K562 (cell line): Measurements from ENCODE around the gene CPED1. TPM values are rescaled to one million over a fixed set of nuclear protein-coding genes. Genes with fewer than 3 reads are reported as not detected.

Experiments used
- ARNT ChIP-seq, 2 experiments: fragments of 450-650 bp; IDR thresholded peaks; 2 replicates each; pipeline ENCODE4 v1.6.1; 2016; ENCODE audit warnings: mild to moderate bottlenecking in 1 of 2
- ASH1L ChIP-seq: fragments of 450-650 bp; IDR thresholded peaks from 2 replicates; pipeline ENCODE4 v1.6.1; 2018; ENCODE audit warnings: borderline replicate concordance, mild to moderate bottlenecking, low read depth; ENCODE audit not compliant: partially characterized antibody
- ATF1 ChIP-seq, 2 experiments: fragments of 450-650 bp in 1 of 2; IDR thresholded peaks; 2 replicates each; pipeline ENCODE4 v1.6.1; 2016; ENCODE audit warnings: missing compliant biosample characterization in 1 of 2, missing genetic modification characterization in 1 of 2
- E2F6 ChIP-seq, 2 experiments: IDR thresholded peaks; 2 replicates each; pipeline ENCODE4 v1.6.1; 2011; ENCODE audit warnings: borderline replicate concordance in 1 of 2, control low read depth in 1 of 2, low read depth in 1 of 2, low read length in 1 of 2, mild to moderate bottlenecking in 1 of 2, mixed read lengths in 1 of 2, moderate library complexity in 1 of 2; ENCODE audit not compliant: insufficient read depth in 1 of 2, insufficient read length in 1 of 2, poor library complexity in 1 of 2, severe bottlenecking in 1 of 2; ENCODE audit errors: extremely low read depth in 1 of 2
- EGR1 ChIP-seq: fragments of 450-650 bp; conservative IDR thresholded peaks from 2 replicates; pipeline ENCODE4 v1.6.1; 2017; ENCODE audit warnings: mild to moderate bottlenecking
- EWSR1 ChIP-seq: fragments of 450-650 bp; IDR thresholded peaks from 2 replicates; pipeline ENCODE4 v1.6.1; 2018; ENCODE audit warnings: borderline replicate concordance, mild to moderate bottlenecking, low read depth, moderate library complexity; ENCODE audit not compliant: partially characterized antibody
- GATA2 ChIP-seq: sonication (generic); formaldehyde crosslinking; IDR thresholded peaks from 2 replicates; pipeline ENCODE4 v1.4.0; 2020; ENCODE audit warnings: mild to moderate bottlenecking, missing genetic modification reagents
- NBN ChIP-seq: fragments of 450-650 bp; IDR thresholded peaks from 2 replicates; pipeline ENCODE4 v1.6.1; 2016; ENCODE audit warnings: low read depth, mild to moderate bottlenecking
- POLR3G ChIP-seq: IDR thresholded peaks from 2 replicates; pipeline ENCODE4 v1.6.1; 2011; ENCODE audit not compliant: insufficient read length, insufficient replicate concordance; ENCODE audit errors: extremely low read depth
- PRPF4 ChIP-seq: fragments of 200-400 bp; formaldehyde crosslinking; IDR thresholded peaks from one replicate; pipeline ENCODE4 v1.6.1; 2017; ENCODE audit warnings: low read length, low read depth, mild to moderate bottlenecking; ENCODE audit not compliant: insufficient read depth, poor library complexity, severe bottlenecking
- PTRF ChIP-seq: fragments of 450-650 bp; IDR thresholded peaks from 2 replicates; pipeline ENCODE4 v1.6.1; 2016; ENCODE audit warnings: mild to moderate bottlenecking, missing genetic modification characterization, missing compliant biosample characterization
- RAD51 ChIP-seq: fragments of 450-650 bp; IDR thresholded peaks from 2 replicates; pipeline ENCODE4 v1.7.1; 2016; ENCODE audit warnings: low read depth, mild to moderate bottlenecking, borderline replicate concordance
- RBM22 ChIP-seq: fragments of 200-400 bp; formaldehyde crosslinking; IDR thresholded peaks from 2 replicates; pipeline ENCODE4 v1.6.1; 2018; ENCODE audit warnings: low read length, low read depth; ENCODE audit not compliant: poor library complexity, severe bottlenecking
- SMARCA4 ChIP-seq: fragments of 450-650 bp; IDR thresholded peaks from 2 replicates; pipeline ENCODE4 v1.6.1; 2016
- SRSF7 ChIP-seq: fragments of 200-400 bp; formaldehyde crosslinking; optimal IDR thresholded peaks from 2 replicates; pipeline ENCODE3; 2017; ENCODE audit warnings: mild to moderate bottlenecking, low read depth, low read length
- SUPT5H ChIP-seq: fragments of 450-650 bp; IDR thresholded peaks from 2 replicates; pipeline ENCODE4 v1.6.1; 2016
- TAF9B ChIP-seq: fragments of 450-650 bp; IDR thresholded peaks from 2 replicates; pipeline ENCODE4 v1.6.1; 2018; ENCODE audit warnings: mild to moderate bottlenecking; ENCODE audit not compliant: partially characterized antibody
- TRIM28 ChIP-seq: fragments of 450-650 bp; IDR thresholded peaks from 2 replicates; pipeline ENCODE4 v1.6.1; 2017
- TSC22D4 ChIP-seq: fragments of 450-650 bp; IDR thresholded peaks from 2 replicates; pipeline ENCODE4 v1.6.1; 2016; ENCODE audit warnings: missing genetic modification characterization, missing biosample characterization, control low read depth
- ZC3H4 ChIP-seq: sonication (generic); formaldehyde crosslinking; IDR thresholded peaks from 2 replicates; pipeline ENCODE4 v1.9.0; 2021; ENCODE audit warnings: missing genetic modification reagents, borderline replicate concordance
- ZNF184 ChIP-seq: sonication (generic); formaldehyde crosslinking; IDR thresholded peaks from 2 replicates; pipeline ENCODE4 v1.5.0; 2020; ENCODE audit warnings: missing genetic modification reagents
- ZNF212 ChIP-seq: fragments of 450-650 bp; formaldehyde crosslinking; IDR thresholded peaks from 2 replicates; pipeline ENCODE4 v1.4.0; 2020; ENCODE audit warnings: mild to moderate bottlenecking
- ZNF311 ChIP-seq: fragments of 250-450 bp; sonication (Bioruptor Pico); IDR thresholded peaks from 2 replicates; pipeline ENCODE4 v1.4.0; 2020; ENCODE audit warnings: mild to moderate bottlenecking, moderate library complexity
- ZNF436 ChIP-seq: fragments of 250-450, 450-650 bp; sonication (Bioruptor Pico); formaldehyde crosslinking; IDR thresholded peaks from 2 replicates; pipeline ENCODE4 v1.7.0; 2020; ENCODE audit warnings: mild to moderate bottlenecking
- polyA plus RNA-seq, 8 experiments: library from polyadenylated mRNA; depleted of rRNA in 4 of 8; stranded (reverse) in 5 of 8; unstranded in 3 of 8; fragments of >200 nt; fragmentation: Nextera tagmentation in 2 of 8; fragmentation: Illumina TruSeq in 1 of 8; extraction: Ambion mirVana in 2 of 8; extraction: Trizol in 1 of 8; gene quantifications; 2 replicates each; pipeline versions ENCODE4 v1.2.1 to v1.2.3, GENCODE V29; 2011 to 2014; ENCODE audit warnings: inconsistent platforms in 1 of 8, missing spikeins in 1 of 8
- total RNA-seq, 7 experiments: library from RNA; depleted of rRNA in 6 of 7; stranded (reverse); fragments of >200 nt in 6 of 7; fragmentation: Illumina TruSeq in 2 of 7; extraction: Trizol in 2 of 7; gene quantifications; 2 replicates each; pipeline versions ENCODE4 v1.2.1 to v1.2.3, GENCODE V29; 2011 to 2021; ENCODE audit warnings: low replicate concordance in 1 of 7

Gene CPED1
- total and polyA plus RNA-seq, 9 of the 15 experiments (the other 6 are each of a cell fraction or from before 2014, with no cell fraction given), result 195 to 393 (median 290) TPM

- TF ChIP-seq ARNT (IDR thresholded peaks at IDR 0.05) (no peak), ASH1L (no peak), TAF9B (no peak), SRSF7 (no peak), NBN (no peak), POLR3G (no peak), GATA2 (peak; percentile 21; the same call in 1 of the 2 replicates), ZC3H4 (CRISPR knock-in tag) (no peak), EGR1 (no peak), ZNF212 (CRISPR knock-in tag) (no peak), ZNF436 (no peak), ZNF184 (CRISPR knock-in tag) (no peak), RAD51 (no peak), E2F6 (IDR thresholded peaks at IDR 0.05; ENCODE audit: borderline replicate concordance in 1 of 2, extremely low read depth in 1 of 2, insufficient read depth in 1 of 2, insufficient read length in 1 of 2, low read depth in 1 of 2, low read length in 1 of 2, poor library complexity in 1 of 2, severe bottlenecking in 1 of 2) (no peak), ZNF311 (CRISPR knock-in tag) (no peak), RBM22 (peak; percentile 91), PTRF (tag) (no peak), ATF1 (CRISPR knock-in tag; IDR thresholded peaks at IDR 0.05) (no peak), ATF1 (tag; IDR thresholded peaks at IDR 0.05) (no peak), PRPF4 (no peak), TSC22D4 (tag) (no peak), SMARCA4 (0 out of 2 replicates have a peak, but pooled peaks have one; percentile 24), TRIM28 (no peak), SUPT5H (peak; percentile 68), EWSR1 (no peak)
Measured at GRCh38 chr7:121286742-121287734, 298.5 kb downstream of the CPED1 start (continued).
